GM08714 (cell line): ENCODE data around the gene TPRG1.
"Not testable (repeated sequence)": the region's sequence is repeated elsewhere in the genome, so short reads cannot be mapped to it uniquely, and the experiment has no call there.

Experiments
- H3K4me3 ChIP-seq: fragments of 200-500 bp; sonication (Bioruptor generic); 2 replicates; pipeline ENCODE4 v1.5.1; 2014; ENCODE audit warnings: mild to moderate bottlenecking, low read length, inconsistent platforms
- ZNF274 ChIP-seq: IDR thresholded peaks from 2 replicates; pipeline ENCODE4 v1.6.1; 2012; ENCODE audit warnings: mild to moderate bottlenecking, low read depth, low read length

TPRG1 gene

DNA sequence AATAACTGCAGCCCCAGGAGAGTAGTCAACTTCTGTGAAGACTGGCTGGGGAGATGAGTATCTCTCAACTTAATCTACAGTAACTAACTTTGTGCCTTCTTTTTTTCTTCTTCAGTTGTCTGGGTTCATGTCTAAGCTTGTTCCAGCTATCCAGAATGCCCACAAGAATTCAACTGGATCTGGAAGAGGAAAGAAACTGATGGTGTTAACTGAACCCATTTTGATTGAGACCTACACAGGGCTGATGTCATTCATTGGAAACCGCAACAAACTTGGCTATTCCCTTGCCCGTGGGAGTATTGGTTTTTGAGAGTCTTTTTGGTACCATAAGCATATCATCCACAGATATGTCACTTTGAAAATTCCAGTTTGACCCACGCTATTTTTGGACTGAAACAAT lies 148.7 kb downstream of the TPRG1 start:
- no peak for TF ChIP-seq ZNF274

GRCh38 chr3:189322339-189322738 lies 150.6 kb downstream of the TPRG1 start:
- H3K4me3 ChIP-seq: no peak overlapping the region
- no peak for TF ChIP-seq ZNF274

More for the DNA sequence above, 148.7 kb downstream of the TPRG1 start:
- no peak overlapping the region for H3K4me3 ChIP-seq

- no peak for TF ChIP-seq ZNF274
- no peak overlapping the region; the same call in 1 of the 2 replicates for H3K4me3 ChIP-seq
Observed at GRCh38 chr3:189324538-189325138, 152.9 kb downstream of the TPRG1 start.

- no peak overlapping the region for H3K4me3 ChIP-seq
- no peak for TF ChIP-seq ZNF274
Observed at GRCh38 chr3:189325454-189325853, 153.7 kb downstream of the TPRG1 start.

GRCh38 chr3:189329630-189330029 lies 157.9 kb downstream of the TPRG1 start:
- not testable (repeated sequence) for H3K4me3 ChIP-seq

GRCh38 chr3:189330066-189330465 lies 158.3 kb downstream of the TPRG1 start:
- no peak overlapping the region for H3K4me3 ChIP-seq
- TF ChIP-seq ZNF274: no peak

DNA sequence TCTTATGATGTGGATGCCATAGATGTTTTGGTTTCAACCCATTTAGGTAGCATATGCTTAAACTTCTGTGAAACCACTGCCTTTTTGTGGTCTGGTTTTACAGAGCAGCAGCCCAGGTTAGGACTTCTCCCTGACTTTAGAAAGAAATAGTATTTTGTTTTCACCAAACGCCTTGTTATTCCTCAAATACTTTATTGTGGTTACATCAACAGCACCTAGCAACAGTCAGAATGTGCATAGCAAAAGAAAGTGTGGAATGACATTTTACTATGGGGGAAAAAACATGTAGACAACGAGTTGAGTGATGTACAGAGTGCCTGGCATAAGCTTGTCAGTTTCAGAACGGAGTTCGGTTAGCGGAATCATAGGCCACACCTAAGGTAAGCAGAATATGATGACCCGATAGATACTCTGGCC lies 159.2 kb downstream of the TPRG1 start:
- no peak overlapping the region for H3K4me3 ChIP-seq
- TF ChIP-seq ZNF274: no peak

DNA sequence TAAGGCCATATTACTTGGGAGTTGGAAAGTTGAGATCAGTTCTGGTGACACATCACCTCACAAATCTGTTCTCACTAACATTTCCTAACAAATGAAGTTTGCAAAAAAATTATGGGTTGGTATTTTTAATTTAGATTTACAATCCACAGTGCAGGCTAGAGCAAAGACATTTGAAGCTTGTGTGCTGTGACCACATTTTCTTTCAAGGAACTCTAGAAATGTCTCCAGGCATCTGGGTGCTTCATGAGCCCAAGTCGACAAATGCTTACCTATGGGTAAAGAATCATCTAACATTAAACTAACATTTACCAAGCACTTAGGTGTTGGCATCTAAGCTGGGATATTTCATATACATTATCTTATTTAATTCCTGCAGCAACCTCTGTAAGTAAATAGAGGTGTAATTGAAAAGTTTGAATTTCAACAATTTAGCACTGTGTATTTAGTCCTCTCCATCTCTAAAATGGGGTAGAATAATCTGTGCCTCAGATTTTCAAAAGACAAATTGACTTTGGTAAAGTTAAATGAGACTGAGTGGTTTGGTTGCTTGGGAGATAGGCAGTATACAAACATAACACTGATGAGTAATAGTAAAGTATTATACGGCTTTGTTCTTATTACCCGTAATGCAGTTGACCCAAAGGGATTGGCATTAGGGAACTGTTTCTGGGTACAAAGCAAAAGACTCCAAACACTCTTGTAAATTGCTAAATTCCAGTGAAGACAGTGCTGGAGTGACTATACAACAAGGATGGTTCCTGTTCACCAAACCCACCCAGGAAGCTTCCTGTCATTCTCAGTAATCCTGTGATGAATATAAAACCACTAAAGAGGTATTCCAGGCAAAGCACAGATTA lies 162.5 kb downstream of the TPRG1 start:
- no peak overlapping the region for H3K4me3 ChIP-seq
- TF ChIP-seq ZNF274: no peak

DNA sequence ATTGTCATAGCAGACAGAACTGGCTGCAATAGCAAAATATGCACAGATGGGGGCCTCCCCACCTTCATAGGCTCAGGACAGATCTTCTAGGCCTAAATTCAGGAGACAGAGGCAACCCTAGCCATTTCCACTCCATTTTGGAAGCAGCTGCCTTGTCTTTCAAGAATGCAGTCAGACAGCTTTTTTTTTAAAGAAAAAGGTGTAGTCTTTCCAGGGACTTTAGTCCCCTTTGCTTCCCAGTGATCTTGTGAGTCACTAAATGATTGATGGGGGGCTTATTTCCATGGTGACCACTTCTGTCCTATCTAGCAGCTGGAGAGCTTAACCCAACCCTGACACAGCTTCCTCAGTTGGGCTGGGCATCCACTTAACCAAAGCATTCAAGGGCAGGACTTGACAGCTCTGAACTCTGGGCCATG lies 165.9 kb downstream of the TPRG1 start:
- no peak overlapping the region for H3K4me3 ChIP-seq
- TF ChIP-seq ZNF274: no peak

DNA sequence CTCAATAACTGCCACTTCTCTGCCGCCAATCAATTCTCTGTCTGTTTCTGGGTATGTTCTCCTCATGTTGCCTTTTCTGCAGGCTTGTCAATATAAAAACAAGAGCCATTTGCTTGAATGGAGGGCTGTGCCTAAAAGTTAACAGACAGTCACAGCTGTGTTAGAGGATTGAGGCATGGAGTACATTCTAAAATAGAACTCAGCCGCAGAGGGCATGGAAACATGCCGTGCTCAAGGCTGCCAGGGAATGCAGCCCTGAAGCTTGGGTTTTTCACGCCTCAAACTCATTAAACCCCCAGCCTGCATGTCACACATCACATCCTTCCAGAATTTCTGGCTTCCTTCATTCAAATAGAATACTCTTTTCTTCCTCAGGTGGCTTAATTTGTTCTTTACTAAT lies 166.6 kb downstream of the TPRG1 start:
- TF ChIP-seq ZNF274: no peak
- no peak overlapping the region for H3K4me3 ChIP-seq

DNA sequence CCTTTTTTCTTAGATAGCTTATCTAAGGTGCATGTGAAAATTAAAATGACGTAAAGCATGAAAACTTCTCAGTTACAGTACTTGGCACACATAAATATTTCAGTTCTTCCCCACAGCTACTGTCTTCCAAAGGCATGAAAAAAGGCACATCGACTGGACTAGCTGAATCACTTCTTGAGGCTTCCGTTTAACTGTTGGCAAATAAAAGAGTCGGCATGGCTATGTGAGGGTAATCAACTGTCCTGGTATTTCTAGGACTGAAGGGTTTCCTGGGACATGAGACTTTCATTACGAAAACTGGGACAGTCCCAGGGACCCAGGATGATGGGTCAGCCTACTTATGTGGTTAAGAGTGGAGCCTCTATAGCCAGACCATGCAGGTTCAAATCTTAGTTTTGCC lies 168.2 kb downstream of the TPRG1 start:
- H3K4me3 ChIP-seq: no peak overlapping the region
- no peak for TF ChIP-seq ZNF274

DNA sequence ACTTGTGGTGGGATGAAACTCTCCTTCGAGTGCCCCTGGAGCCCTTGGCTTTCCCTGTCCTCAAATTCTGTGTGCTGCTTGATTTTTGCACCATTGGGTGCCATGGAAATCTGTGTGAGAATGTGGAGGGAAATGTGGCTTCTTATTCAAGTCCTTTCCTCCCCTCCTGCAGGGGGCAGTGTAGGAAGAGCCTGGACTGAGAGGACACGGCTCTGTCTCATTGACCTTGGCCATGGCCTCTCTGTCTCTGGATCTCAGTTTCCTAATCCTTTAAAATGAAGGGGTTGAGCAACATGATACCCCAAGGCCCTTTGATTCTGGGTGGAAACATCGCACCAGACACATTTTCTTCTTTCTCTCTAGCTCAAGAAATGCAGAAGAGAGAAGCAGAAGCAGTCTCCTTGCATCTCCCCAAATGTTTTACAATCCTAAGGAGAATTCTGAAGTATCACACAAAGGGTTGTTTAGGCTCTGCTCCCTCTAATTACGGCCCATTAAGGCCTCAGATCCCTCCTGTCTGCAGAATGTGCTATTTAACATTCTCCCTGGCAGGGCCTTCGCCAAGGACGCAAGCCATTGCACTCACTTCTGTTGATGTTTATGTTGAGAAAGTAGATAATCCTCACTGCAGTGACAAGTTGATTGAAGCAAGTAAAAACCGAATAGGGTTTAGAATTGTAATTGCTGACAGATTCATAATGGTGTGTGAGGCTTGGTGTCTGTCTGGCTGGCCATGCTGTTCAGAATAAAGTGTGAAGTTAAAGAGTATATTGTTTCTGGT lies 169.1 kb downstream of the TPRG1 start:
- no peak for TF ChIP-seq ZNF274
- no peak overlapping the region for H3K4me3 ChIP-seq

DNA sequence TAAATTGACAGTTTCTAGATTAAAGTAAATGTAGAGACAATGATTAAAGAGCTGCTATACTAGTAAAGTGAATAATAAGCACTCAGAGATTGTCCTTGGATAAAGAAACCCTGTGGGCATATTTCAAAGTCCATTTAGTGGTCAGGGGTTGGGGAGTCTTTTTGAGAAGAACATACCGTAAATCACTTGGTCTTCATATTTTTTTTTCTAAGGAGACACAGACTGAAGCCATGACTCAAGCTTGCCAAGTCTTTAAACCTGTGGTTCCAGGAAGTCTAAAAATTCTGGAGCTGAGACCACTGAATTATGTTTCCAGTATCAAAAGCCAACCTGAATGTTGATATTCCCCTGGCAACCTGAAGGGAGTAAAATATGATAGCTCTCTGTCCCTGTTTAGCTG lies 171.0 kb downstream of the TPRG1 start:
- no peak overlapping the region for H3K4me3 ChIP-seq
- no peak for TF ChIP-seq ZNF274

- no peak overlapping the region for H3K4me3 ChIP-seq
- no peak for TF ChIP-seq ZNF274
Observed at GRCh38 chr3:189344996-189345395, 173.2 kb downstream of the TPRG1 start.

GRCh38 chr3:189349772-189350171 lies 178.0 kb downstream of the TPRG1 start:
- H3K4me3 ChIP-seq: no peak overlapping the region
- TF ChIP-seq ZNF274: no peak
